ENCODE results near the gene MRPL43. TPM values are rescaled to one million over a fixed set of nuclear protein-coding genes. Genes with fewer than 3 reads are reported as not detected.
A peak's percentile ranks its signal among the peaks of the same experiment; 100 is the strongest.

Gene MRPL43
- total and polyA plus RNA-seq, 10 of the 15 experiments (the other 5 are each of a cell fraction or from before 2014, with no cell fraction given) = 16.6 to 108 (median 65.1) TPM

DNA sequence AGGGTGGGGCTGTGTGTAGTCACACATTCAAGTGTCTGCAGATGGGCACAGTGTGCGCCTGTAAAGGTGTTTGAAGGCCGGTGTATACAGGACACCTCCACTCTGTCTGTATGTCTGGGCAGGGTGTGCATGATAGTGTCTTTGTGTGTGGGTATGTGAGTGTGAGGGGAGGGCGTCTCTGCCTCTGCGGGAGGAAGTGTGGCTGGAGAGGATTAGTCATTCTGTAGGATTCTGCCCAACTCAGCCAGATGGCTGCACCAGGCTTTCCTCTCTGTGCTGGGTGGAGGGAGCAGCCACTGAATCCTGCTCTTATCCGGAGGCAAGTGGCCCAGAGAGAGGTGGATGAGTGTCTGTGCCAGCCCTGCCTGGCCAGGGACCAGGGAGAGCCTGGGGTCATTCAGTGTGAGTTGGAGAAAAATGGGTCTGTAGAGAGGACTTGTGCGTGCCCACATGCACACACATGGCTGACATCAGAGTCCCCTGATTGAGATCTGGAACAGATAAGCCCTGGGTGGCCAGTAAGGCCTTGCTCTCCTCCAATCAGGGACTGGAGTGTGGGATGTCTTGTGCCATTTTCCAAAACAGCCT is 45.4 kb upstream of the MRPL43 start:
- peak overlapping the region; percentile 91 for H2AFZ ChIP-seq (ENCODE audit: control insufficient read depth, low read depth, low read length)
- H3K4me1 ChIP-seq (ENCODE audit: control insufficient read depth, insufficient read depth, low read length) = peaks cover 21% of the 10 kb centered on the region
- peak overlapping the region; percentile 64; the same call in 1 of the 2 replicates for H3K4me3 ChIP-seq
- peak; percentile 21 for ATAC-seq
- no peak for DNase-seq (ENCODE audit: low read depth, low spot score)
- H3K27me3 ChIP-seq (replicated peaks in 1 of 2; ENCODE audit: control insufficient read depth in 2 of 2, insufficient read depth in 2 of 2, low read length in 1 of 2) = peaks cover 4 to 9% of the 10 kb centered on the region in 2 experiments
- 41% methylated on average over 6 of the region's 6 CpGs for WGBS (ENCODE audit: insufficient coverage, insufficient replicate concordance, low lambda C conversion rate, missing lambda C conversion rate)
- no TSS peak for BruUV-seq (replicated peaks)
- ChIA-PET SMC1A (ENCODE audit: uncharacterized antibody, unreplicated experiment) (interaction anchor here (0.6 to 4.3 kb wide), 2 partner anchors 9 to 109 kb away, joined by 3 to 24 read pairs; no protein-coding TSS in a partner anchor), RAD21 (ENCODE audit: unreplicated experiment) (interaction anchor here (0.9 to 2.3 kb wide), 2 partner anchors 14 to 34 kb away, joined by 3 to 13 read pairs; no protein-coding TSS in a partner anchor), CTCF (interaction anchor here (1.0 to 6.5 kb wide), 8 partner anchors 10 to 110 kb away, joined by 4 to 86 read pairs (median 12); partner anchors contain the start of gene KAZALD1), POLR2A (no interaction called here)
- TF ChIP-seq, protein P1, sequence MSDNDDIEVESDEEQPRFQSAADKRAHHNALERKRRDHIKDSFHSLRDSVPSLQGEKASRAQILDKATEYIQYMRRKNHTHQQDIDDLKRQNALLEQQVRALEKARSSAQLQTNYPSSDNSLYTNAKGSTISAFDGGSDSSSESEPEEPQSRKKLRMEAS (IDR thresholded peaks at IDR 0.05; ENCODE audit: low read depth, low read length) = no peak
- no peak for TF ChIP-seq POLR2AphosphoS2 (IDR thresholded peaks at IDR 0.05; ENCODE audit: low read depth, low read length)
- TF ChIP-seq KAT2A (conservative IDR thresholded peaks at IDR 0.05; ENCODE audit: control insufficient read depth, low read depth, low read length) = no peak
- 0 out of 2 replicates have a peak, but pooled peaks have one; percentile 23 for TF ChIP-seq HDGF (IDR thresholded peaks at IDR 0.05)
- H4K20me1 ChIP-seq (ENCODE audit: control insufficient read depth, insufficient read depth) = no peaks in the 10 kb centered on the region
- H3K79me2 ChIP-seq (ENCODE audit: control insufficient read depth, insufficient read depth, low read length) = no peaks in the 10 kb centered on the region
- FAIRE-seq = peak; percentile 31
- H3K27ac ChIP-seq (ENCODE audit: control insufficient read depth, insufficient read depth) = no peak overlapping the region
- intact Hi-C loops (cut with micrococcal nuclease; ENCODE audit: unreplicated experiment) = loop anchor here (5.0 kb wide), 1 partner anchor 35 kb away; no protein-coding TSS in a partner anchor
- H3K9ac ChIP-seq (ENCODE audit: control insufficient read depth, insufficient read depth, low read length) = peak overlapping the region; percentile 16; the same call in 1 of the 2 replicates
- peak overlapping the region; percentile 95 for H3K4me2 ChIP-seq (ENCODE audit: control insufficient read depth, insufficient read depth)
- in situ Hi-C loops (cut with MboI) = no loop called here
- no peaks in the 10 kb centered on the region for H3K36me3 ChIP-seq (ENCODE audit: control insufficient read depth in 2 of 2, insufficient read depth in 2 of 2, low read length in 1 of 2)
- H3K9me3 ChIP-seq (replicated peaks; ENCODE audit: control insufficient read depth, insufficient read depth, low read length) = no peaks in the 10 kb centered on the region

Data from GM12878 (cell line).